ENCODE results near the gene SPATS2. TPM values are rescaled to one million over a fixed set of nuclear protein-coding genes. Genes with fewer than 3 reads are reported as not detected.

The SPATS2 gene
- total RNA-seq, 1 experiment from 2014 or later = 74.2 TPM

- no peak for ATAC-seq
- no peak for TF ChIP-seq EZH2phosphoT487 (IDR thresholded peaks at IDR 0.05; ENCODE audit: borderline replicate concordance)
- no TSS peak for BruUV-seq (replicated peaks)
These were observed 103.7 kb downstream of the SPATS2 start for GRCh38 chr12:49470986-49471385.

GRCh38 chr12:49471557-49471956 is 104.3 kb downstream of the SPATS2 start:
- BruUV-seq (replicated peaks) = no TSS peak
- Histone ChIP-seq H3K79me2 (ENCODE audit: insufficient read depth, low read length) (peaks cover 59% of the 10 kb centered on the region), H3K4me2 (ENCODE audit: low read length) (no peak overlapping the region), H3K27ac (ENCODE audit: low read depth, low read length) (no peak overlapping the region), H3K9me3 (ENCODE audit: control insufficient read depth in 1 of 2, insufficient read depth in 1 of 2, low read depth in 1 of 2, low read length in 2 of 2) (no peaks in the 10 kb centered on the region), H3K9me2 (ENCODE audit: insufficient read depth) (no peaks in the 10 kb centered on the region), H3K27me3 (ENCODE audit: insufficient read depth, low read length) (no peaks in the 10 kb centered on the region), H2AFZ (ENCODE audit: low read depth, low read length, poor library complexity, severe bottlenecking) (no peak overlapping the region), H3K4me3 (replicated peaks in 1 of 2; ENCODE audit: low read depth in 1 of 2, low read length in 2 of 2) (no peak overlapping the region), H3K9ac (ENCODE audit: low read length) (no peak overlapping the region), H3K4me1 (ENCODE audit: control insufficient read depth in 1 of 2, insufficient read depth in 2 of 2, low read length in 2 of 2) (no peaks in the 10 kb centered on the region; a peak in 1 of 4 replicates), H3K36me3 (ENCODE audit: control insufficient read depth in 1 of 2, insufficient read depth in 2 of 2, low read length in 2 of 2) (no peaks in the 10 kb centered on the region), H4K20me1 (ENCODE audit: insufficient read depth) (no peaks in the 10 kb centered on the region; the same call in 1 of the 2 replicates)
- intact Hi-C loops (cut with micrococcal nuclease) = no loop called here
- CTCF ChIA-PET = no interaction called here
- ATAC-seq (no peak), DNase-seq (ENCODE audit: low read depth, low spot score) (no peak)
- POLR2A ChIA-PET = interaction anchor here (1.6 to 2.3 kb wide), 2 partner anchors 11 to 105 kb away, joined by 4 to 5 read pairs; partner anchors contain the start of gene SPATS2
- RAD21 ChIA-PET (ENCODE audit: low non-redundant PET in 1 of 2, low total read pairs in 2 of 2, uncharacterized antibody in 2 of 2, unreplicated experiment in 2 of 2) = no interaction called here
- TF ChIP-seq JUND (IDR thresholded peaks at IDR 0.05) = no peak
- no peak for TF ChIP-seq ELF1 (IDR thresholded peaks at IDR 0.05; ENCODE audit: borderline replicate concordance, low read depth)
- TF ChIP-seq YY1 (IDR thresholded peaks at IDR 0.05; ENCODE audit: extremely low read depth, insufficient replicate concordance, low read depth, low read length) = no peak
- TF ChIP-seq SRF (IDR thresholded peaks at IDR 0.05; ENCODE audit: low read depth) = no peak
- no peak for TF ChIP-seq ZFX (IDR thresholded peaks at IDR 0.05)
- TF ChIP-seq ATF3 (IDR thresholded peaks at IDR 0.05) = no peak
- TF ChIP-seq POLR2AphosphoS5 (IDR thresholded peaks at IDR 0.05; ENCODE audit: low read depth, low read length) = no peak
- no peak for TF ChIP-seq EZH2phosphoT487 (IDR thresholded peaks at IDR 0.05; ENCODE audit: borderline replicate concordance)
- TF ChIP-seq CBX3 (IDR thresholded peaks at IDR 0.05; ENCODE audit: low read depth) = no peak
- no peak for TF ChIP-seq EZH2 (IDR thresholded peaks at IDR 0.05)
- no peak for TF ChIP-seq CTCF (IDR thresholded peaks at IDR 0.05 in 2 of 3, conservative IDR thresholded peaks at IDR 0.05 in 1 of 3; ENCODE audit: borderline replicate concordance in 1 of 3, insufficient read depth in 1 of 3, low read depth in 2 of 3, low read length in 2 of 3)
- no peak for TF ChIP-seq MAX (IDR thresholded peaks at IDR 0.05)
- TF ChIP-seq ZNF274 (IDR thresholded peaks at IDR 0.05; ENCODE audit: low read depth, low read length) = no peak
- TF ChIP-seq TCF7L2 (IDR thresholded peaks at IDR 0.05; ENCODE audit: borderline replicate concordance, extremely low read depth, insufficient read depth, insufficient read length) = no peak
- no peak for TF ChIP-seq SP1 (IDR thresholded peaks at IDR 0.05; ENCODE audit: low read depth)

More at GRCh38 chr12:49470986-49471385, 103.7 kb downstream of the SPATS2 start:
- H3K4me1 ChIP-seq (ENCODE audit: control insufficient read depth in 1 of 2, insufficient read depth in 2 of 2, low read length in 2 of 2) = no peaks in the 10 kb centered on the region; a peak in 1 of 4 replicates
- ChIA-PET RAD21 (ENCODE audit: low non-redundant PET in 1 of 2, low total read pairs in 2 of 2, uncharacterized antibody in 2 of 2, unreplicated experiment in 2 of 2) (no interaction called here), POLR2A (interaction anchor here (1.6 to 2.3 kb wide), 2 partner anchors 11 to 104 kb away, joined by 4 to 5 read pairs; partner anchors contain the start of gene SPATS2), CTCF (no interaction called here)
- H3K36me3 ChIP-seq (ENCODE audit: control insufficient read depth in 1 of 2, insufficient read depth in 2 of 2, low read length in 2 of 2) = no peaks in the 10 kb centered on the region
- H3K27ac ChIP-seq (ENCODE audit: low read depth, low read length) = no peak overlapping the region
- peaks cover 58% of the 10 kb centered on the region for H3K79me2 ChIP-seq (ENCODE audit: insufficient read depth, low read length)
- H4K20me1 ChIP-seq (ENCODE audit: insufficient read depth) = no peaks in the 10 kb centered on the region; the same call in 1 of the 2 replicates
- intact Hi-C loops (cut with micrococcal nuclease) = no loop called here
- no peak overlapping the region for H3K9ac ChIP-seq (ENCODE audit: low read length)
- no peak overlapping the region for H2AFZ ChIP-seq (ENCODE audit: low read depth, low read length, poor library complexity, severe bottlenecking)
- no peaks in the 10 kb centered on the region for H3K9me2 ChIP-seq (ENCODE audit: insufficient read depth)
- no peak overlapping the region for H3K4me2 ChIP-seq (ENCODE audit: low read length)
- no peaks in the 10 kb centered on the region for H3K27me3 ChIP-seq (ENCODE audit: insufficient read depth, low read length)
- H3K9me3 ChIP-seq (ENCODE audit: control insufficient read depth in 1 of 2, insufficient read depth in 1 of 2, low read depth in 1 of 2, low read length in 2 of 2) = no peaks in the 10 kb centered on the region
- no peak for DNase-seq (ENCODE audit: low read depth, low spot score)
- H3K4me3 ChIP-seq (replicated peaks in 1 of 2; ENCODE audit: low read depth in 1 of 2, low read length in 2 of 2) = no peak overlapping the region
